GM11168 (cell line): ENCODE results near the gene CLHC1.
"Not testable (repeated sequence)": the region's sequence is repeated elsewhere in the genome, so short reads cannot be mapped to it uniquely, and the experiment has no call there.

Experiments used
- in situ Hi-C: fragments of 300-500 bp; cut with MboI; formaldehyde crosslinking; loops from one replicate; pipeline ENCODE4 v1.12.0; 2022; ENCODE audit warnings: low sequenced_read_pairs; ENCODE audit not compliant: unreplicated experiment

Gene CLHC1

DNA sequence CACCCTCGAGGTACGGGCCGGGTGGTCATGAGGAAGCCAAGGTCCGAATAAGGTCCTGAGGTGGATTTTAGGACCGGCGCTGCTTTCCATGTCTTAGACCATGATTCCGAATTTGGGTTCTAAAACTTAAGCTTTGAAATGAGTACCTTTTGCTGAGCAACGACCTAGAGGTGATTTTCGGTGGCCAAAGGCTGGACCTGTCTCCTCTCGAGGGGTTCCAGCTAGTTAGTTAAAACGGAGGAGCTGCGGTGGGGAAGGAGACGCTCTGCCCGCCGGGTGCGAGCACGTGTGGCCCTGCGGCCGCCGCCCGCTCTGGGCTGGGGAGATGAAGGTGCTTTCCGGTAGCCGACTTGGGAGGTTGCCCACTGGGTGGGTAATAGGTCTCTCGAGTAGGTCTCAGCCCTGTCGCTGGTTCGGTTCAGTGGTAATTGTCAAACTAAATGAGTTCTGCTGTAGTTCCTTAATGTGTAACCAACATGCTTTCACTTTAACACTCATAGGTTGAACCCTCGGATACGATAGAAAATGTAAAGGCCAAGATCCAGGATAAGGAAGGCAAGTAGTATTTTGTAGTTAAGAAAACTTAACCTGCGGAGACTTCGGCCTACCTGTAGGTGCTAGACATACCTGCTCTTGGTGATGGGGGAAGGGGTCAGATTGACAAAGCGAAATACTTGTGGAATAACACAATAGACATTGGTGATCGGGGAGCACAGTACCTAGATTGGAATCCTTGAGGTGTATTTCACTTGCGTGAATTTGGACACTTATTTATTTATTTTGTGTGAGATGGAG is 967 bp upstream of the CLHC1 start:
- in situ Hi-C loops, result no loop called here

DNA sequence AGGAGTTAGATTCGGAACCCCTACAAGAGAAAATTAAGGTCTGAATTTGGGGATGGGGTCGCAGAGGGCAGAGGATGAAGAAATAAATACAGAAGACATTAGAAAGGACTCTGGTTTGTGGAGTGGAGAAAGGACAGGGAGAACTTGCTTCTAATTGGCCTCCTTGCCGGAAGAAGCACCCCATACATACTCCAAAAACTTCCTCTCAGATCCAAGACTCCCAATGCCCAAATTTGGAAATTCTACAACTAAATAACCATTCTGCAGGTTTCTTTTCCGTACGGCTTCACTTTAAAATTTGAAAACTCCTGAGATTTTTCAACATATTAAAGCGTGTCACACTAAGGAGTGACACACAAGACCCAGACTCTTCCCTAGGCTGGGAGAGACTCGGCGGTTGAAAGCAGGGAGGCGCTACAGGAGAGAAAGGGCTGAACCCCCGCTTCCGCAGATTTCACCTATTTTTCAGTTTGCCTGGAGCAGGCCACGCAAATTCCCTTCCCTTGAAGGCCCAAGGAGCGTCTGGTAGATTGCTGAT is 478 bp downstream of the CLHC1 start:
- in situ Hi-C loops, result no loop called here

DNA sequence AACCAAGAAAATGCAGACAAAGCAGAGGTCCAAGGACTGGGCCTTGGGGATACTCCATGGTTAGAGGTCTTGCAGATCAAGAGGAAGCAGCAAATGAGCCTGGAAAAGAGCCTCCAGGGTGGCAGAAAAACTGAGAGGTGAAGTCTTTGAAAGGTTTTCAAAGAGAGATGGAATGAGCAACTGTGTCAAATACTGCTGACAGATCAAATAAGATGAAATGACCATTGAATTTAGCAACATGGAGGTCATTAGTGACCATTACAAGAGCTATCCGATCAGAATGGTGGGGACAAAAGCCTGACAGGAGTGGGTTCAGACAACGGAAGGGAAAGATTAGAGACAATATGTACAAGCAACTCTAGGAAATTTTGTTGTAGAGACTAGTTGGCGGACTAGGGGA is 1.5 kb downstream of the CLHC1 start:
- in situ Hi-C loops, result no loop called here

DNA sequence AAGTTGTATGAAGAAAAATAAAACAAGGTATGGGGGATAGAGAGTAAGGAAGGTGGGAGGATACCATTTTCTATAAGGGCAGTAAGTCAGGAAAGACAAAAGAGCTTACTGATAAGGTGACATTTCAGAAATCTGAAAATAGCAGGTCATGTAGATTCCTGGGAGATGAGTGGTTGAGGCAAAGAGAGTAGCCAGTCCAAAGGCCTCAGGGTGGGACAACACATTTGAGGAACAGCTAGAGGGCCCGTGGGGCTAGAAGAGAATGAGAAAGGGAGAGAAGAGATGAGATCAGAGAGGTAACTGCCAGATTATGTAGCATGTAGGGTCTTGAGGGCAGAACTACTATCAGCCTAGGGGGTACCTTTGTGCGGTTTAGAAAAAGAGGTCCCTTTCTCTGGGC is 2.9 kb downstream of the CLHC1 start:
- in situ Hi-C loops, result no loop called here

DNA sequence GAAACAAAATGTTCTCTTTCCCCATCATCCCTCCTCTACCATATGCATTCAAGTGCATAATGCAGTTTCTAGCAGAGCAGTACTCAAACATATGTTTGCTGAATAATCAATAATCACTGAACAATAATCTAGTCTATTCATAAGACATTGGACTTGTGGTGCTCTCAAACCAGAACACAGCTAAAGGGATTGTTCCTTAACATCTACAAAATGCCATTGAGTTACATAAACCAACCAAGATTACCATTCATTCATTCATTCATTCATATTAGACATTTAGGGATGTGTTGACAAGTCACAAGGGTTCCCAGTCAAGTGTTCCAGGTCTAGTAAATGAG is 3.9 kb downstream of the CLHC1 start:
- in situ Hi-C loops, result no loop called here

DNA sequence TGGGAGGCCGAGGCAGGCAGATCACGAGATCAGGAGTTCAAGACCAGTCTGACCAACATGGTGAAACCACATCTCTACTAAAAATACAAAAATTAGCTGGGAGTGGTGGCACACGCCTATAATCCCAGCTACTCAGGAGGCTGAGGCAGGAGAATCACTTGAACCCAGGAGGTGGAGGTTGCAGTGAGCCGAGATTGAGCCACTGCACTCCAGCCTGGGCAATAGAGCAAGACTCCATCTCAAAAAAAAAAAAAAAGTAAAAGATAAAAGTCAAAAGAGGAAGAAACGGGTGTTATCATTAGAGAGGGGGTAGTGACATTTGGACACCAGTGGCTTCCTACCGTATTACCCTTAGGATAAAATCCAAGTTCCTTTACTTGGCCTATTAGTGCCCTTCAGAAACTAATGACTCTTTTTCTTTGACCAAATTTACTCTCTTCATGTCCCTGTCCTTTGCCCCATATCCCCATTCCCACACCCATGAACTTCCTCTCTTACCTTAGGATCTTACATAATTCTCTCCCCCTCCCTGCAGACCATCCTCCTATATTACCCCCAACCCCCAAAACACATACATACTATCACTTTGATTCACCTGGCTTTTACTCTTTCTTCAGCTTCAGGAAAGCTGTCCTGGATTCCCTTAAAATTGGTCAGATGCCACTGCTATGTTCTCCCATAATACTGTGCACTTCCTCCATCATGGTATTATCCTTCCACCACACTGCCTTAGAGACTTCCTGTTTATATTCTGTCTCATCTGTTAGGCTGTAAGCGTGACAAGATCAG is 4.5 kb downstream of the CLHC1 start:
- in situ Hi-C loops, result not testable (repeated sequence)

DNA sequence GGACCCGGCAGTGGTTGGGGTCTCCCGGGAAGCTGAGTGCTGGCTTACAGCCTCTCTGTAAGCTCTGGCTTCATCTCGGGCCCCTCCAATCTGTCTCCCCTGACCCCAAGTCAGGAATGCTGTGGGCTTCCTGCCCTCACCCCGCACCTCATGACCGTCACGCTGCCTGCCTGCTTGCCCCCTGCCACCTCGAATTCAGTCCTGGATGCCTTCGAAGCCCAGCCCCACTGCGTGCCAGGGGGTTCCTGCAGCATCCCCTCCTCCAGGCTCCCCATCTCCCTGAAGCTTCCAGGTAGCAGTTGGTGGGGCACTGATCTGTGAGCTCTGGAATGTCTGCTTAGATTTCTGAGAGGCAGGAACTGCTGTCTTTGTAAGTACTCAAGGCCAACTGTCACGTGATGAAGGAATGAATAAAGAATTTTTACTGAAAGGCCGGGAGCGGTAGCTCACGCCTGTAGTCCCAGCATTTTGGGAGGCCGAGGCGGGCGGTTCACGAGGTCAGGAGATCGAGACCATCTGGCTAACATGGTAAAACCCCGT is 6.5 kb downstream of the CLHC1 start:
- in situ Hi-C loops, result no loop called here

DNA sequence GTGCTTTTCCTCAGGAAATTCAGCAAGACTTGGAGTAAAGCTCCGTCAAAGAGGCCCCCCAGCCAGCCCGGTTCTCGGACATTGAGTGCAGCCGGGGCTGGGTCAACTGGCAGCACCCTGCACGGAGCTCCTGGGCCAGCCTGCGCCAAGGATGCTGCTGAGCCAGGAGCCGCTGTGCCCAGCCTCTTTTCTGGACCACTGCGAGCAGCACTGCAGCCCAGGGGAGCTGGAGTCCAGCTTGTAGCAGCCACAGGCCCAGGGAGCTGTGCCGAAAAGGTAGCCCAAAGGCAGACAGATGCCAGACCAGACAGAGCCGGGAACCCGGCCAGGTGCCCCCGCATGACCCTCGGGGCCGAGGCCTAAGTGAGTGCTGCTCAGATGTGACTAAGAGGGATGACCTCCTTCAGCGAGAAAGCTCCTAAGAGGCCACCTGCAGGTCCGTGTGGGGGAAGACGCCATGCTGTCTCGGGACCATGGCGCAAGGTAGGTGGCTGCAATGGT is 7.3 kb downstream of the CLHC1 start:
- in situ Hi-C loops, result no loop called here

DNA sequence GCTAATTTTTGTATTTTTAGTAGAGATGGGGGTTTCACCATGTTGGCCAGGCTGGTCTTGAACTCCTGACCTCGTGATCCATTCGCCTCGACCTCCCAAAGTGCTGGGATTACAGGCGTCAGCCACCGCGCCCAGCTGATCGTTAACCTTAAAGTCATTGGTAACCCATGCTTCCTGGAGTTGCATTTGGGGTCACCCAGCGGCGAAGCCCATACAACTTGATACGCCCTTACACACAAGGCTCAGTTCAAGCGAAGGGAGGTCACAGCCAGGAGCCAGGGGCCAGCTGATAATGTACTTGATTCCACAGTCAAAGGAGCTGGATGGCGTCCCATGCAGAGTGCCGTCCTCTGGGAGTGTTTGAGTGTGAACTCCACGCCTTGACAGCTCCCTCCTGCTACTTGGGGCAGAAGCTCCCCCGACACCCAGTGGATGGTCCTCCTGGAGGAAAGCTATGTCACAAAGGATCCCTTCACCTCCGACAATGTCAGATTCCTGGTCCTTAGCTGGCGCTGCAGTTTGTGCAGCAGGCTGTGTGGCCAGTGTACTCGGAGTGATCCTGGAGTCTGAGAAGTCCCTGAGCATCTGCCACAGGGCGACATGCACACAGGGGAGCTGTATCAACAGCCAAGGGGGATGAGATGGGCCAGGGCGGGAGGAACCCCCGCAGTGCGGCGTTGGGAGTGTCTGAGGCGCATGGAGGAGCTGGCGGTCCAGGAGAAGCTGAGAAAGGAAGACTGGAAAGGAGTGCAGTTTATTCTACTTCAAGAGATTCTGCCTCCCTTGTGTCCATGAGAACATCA is 7.9 kb downstream of the CLHC1 start:
- in situ Hi-C loops, result no loop called here

DNA sequence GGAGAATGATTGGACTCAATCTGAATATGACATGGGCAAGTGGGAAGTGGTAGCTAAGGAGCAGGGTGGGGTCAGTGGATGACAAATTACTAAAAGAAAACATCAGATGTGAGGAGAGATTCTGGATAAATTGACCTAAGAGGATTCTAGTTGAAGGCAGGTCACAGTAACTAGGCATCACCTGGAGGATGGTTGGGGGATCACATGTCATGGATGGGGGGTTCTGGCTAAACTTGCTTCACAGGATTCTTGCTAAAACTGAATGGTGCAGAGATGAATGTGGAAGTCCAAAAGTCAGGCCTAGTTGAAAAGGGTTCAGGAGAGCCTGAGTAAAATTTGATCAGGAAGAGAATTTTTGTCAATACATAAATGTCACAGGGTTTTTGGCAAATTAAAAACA is 18.3 kb downstream of the CLHC1 start:
- in situ Hi-C loops, result no loop called here

DNA sequence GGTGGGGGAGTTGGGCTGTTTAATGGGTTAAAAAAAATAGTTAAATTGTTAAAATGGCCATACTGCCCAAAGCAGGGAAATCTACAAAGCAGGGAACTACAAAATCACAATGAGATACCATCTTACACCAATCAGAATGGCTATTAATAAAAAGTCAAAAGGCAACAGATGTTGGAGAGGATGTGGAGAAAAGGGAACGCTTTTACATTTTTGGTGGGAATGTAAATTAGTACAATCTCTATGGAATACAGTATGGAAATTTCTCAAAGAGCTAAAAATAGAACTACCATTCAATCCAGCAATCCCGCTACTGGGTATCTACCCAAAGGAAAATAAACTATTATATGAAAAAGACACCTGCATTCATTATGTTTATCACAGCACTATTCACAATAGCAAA is 27.1 kb downstream of the CLHC1 start:
- in situ Hi-C loops, result no loop called here

DNA sequence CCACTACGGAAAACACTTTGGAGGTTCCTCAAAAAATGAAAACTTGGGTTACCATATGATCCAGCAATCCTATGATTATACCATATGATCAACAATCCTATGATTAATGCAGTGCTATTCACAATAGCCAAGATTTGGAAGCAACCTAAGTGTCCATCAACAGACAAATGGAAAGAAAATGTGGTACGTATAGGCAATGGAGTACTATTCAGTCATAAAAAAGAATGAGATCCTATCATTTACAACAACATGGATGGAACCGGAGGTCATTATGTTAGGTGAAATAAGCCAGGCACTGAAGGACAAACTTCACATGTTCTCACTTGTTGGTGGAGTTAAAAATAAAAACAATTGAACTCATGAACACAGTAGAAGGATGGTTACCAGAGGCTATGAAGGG is 27.6 kb downstream of the CLHC1 start:
- in situ Hi-C loops, result no loop called here

DNA sequence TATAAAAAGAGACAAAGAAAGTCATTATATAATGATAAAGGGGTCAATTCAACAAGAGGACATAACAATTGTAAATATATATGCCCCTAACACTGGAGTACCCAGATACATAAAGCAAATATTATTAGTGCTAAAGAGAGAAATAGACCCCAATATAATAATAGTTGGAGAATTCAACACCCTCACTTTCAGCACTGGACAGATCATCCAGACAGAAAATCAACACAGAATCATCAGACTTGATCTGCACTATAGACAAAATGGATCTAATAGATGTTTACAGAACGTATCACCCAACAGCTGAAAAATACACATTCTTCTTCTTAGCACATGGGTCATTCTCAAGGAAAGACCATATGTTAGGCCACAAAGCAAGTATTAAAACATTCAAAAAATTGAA is 31.7 kb downstream of the CLHC1 start:
- in situ Hi-C loops, result no loop called here

DNA sequence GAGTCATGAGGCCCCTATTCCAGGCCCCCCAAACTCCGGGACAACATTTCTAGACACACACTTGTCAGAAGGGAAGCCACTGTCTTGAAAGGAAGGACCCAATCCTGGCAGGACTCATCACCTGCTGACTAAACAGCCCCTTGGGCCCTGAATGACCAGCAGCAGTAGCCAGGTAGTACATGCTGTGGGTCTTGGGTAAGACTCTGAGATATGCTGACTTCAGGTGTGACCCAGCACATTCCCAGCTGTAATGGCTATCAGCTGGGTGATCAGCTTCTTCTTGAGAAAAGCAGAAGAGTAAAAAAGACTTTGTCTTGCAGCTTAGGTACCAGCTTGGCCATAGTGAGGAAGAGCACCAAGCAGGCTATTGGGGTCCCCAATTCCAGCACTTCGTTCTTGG is 35.6 kb downstream of the CLHC1 start:
- in situ Hi-C loops, result no loop called here

DNA sequence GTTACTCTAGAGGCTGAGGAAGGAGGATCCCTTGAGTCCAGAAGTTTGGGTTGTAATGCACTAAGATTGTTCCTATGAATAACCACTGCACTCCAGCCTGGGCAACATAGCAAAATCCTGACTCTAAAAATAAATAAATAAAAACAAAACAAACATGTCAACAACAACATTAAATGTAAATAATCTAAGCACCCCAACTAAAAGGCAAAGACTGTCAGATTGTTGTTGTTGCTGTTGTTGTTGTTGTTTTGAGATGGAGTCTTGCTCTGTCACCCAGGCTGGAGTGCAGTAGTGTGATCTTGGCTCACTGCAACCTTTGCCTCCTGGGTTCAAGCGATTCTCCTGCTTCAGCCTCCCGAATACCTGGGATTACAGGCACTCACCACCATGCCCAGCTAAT is 40.2 kb downstream of the CLHC1 start:
- in situ Hi-C loops, result not testable (repeated sequence)

DNA sequence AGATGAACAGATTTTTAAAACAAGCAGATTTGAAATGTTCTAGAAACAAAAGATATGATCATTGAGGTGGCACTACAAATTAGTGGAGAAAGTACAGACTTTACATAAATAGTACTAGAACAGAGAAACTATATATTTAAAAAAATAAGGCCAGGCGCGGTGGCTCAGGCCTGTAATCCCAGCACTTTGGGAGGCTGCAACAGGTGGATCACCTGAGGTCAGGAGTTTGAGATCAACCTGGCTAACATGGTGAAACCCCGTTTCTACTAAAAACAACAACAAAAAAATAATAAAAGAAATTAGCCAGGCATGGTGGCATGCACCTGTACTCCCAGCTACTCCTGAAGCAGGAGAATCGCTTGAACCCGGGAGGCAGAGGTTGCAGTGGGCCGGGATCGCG is 45.3 kb downstream of the CLHC1 start:
- in situ Hi-C loops, result not testable (repeated sequence)

DNA sequence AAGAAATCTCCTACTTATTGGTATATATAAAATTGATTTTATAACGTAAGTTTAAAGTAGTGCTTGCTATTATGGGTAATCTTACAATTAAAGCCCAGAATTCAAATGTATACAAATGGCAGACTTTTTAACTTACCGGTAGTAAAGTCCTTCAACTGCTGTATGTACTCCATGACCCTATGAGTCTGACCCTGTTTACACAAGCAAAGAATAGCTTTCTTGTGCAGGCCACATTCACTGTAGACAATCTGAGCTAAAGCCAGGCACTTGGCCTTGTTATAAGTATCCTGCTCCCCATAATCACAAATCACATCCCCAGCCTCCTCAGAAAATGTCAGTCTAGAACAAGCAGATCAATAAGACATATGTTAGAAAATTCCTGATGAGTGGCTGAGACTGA is 51.7 kb downstream of the CLHC1 start:
- in situ Hi-C loops, result no loop called here

DNA sequence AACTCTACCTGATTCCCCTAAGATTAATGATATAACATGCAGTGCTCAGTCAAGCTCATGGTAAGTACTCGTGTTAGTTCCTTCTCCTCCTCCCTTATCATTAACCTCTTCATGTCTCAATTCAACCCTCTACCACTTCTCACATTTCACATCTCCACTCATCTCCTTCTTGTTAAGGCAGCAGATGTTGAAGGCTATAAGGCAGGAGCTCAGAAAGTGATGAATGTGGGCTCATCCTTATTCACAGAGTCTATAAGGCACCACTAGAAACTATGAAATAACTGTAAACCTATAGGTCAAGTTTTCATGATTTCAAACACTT is 56.0 kb downstream of the CLHC1 start:
- in situ Hi-C loops, result no loop called here

DNA sequence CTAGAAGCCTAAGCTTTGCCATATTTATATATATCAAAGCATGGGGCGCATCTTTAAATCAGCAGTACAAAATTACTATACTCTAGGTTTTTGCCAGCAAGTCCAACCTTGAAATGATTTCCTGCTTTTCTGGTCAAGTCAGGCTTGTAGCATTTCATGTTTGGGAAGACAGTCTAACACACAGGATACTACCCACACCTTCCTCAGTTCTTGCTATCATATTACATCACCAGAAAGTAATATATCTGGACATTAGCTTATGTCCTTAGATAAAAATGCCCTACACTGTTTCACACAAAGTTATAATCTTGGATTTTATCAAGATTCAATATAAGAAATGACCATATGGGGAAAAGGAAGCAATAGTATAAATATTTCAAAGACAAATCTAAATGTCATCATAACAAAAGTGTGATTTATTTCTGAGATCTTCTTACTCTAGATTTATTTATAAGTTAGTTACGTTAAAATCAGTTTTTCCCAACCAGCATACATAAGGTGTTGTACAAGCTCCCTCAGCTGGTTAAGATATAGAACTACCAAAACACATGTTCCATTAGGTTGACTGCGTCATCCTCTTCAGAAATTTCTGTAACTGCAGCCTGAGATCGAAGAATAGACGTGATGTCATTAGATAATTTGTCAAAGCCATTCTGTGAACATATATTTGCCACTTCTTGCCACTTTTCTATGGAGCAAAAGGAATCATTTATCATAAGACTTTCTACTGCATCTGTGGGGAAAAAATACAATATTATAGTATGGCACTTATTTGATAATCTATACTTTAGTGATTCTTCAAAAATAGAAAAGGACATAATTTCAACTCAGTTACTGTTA is 56.6 kb downstream of the CLHC1 start:
- in situ Hi-C loops, result no loop called here
